Stimulated activated CD4-positive, alpha-beta T cell treated with anti-CD3 and anti-CD28 coated beads, Interleukin-12 subunit alpha, Interleukin-12 subunit beta, amount 100 ng/mL, for 48 hours (primary cell): ENCODE measurements around the gene CRABP1.

Experiments used
- DNase-seq, 3 donors: peaks; one replicate each; pipeline ENCODE4 v3.0.0-alpha.2; 2020; ENCODE audit warnings: low read depth in 2 of 3, low spot score in 1 of 3

CRABP1 gene

GRCh38 chr15:78340231-78341056, at the start of gene CRABP1:
TSS of gene CRABP1 (plus strand) at chr15:78340353. CDS start at chr15:78340429, 76 bp downstream.
- no peak for DNase-seq

DNA sequence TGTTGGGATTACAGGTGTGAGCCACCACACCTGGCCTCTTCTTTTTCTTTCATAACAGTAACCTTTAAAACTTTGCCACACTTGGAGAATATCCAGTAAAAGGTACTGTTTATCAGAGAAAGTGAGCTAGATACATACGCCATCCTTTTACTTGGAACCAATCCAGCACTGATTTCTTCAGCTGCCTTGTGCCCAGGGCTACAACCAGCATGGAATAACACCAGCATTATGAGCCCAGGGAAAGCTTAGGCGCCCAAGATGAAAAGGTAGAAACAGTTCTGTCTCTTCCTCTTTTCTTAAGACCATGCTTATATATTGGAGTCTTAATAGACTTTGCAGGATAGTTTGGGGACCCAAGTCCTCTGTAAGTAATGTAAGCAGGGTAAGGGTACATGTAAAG, 49.1 kb upstream of the CRABP1 start:
- DNase-seq, result no peak

GRCh38 chr15:78291698-78292097, 48.5 kb upstream of the CRABP1 start:
- DNase-seq, result no peak

- DNase-seq, result no peak
Measured at GRCh38 chr15:78292219-78292618, 47.9 kb upstream of the CRABP1 start.

GRCh38 chr15:78299101-78299930, 40.8 kb upstream of the CRABP1 start, which contains the start of gene SKIC8:
TSS of gene SKIC8 (minus strand) at chr15:78299609. CDS start at chr15:78295686, 3,923 bp downstream.
- peak; percentile 83 to 89 (median 83) for DNase-seq

DNA sequence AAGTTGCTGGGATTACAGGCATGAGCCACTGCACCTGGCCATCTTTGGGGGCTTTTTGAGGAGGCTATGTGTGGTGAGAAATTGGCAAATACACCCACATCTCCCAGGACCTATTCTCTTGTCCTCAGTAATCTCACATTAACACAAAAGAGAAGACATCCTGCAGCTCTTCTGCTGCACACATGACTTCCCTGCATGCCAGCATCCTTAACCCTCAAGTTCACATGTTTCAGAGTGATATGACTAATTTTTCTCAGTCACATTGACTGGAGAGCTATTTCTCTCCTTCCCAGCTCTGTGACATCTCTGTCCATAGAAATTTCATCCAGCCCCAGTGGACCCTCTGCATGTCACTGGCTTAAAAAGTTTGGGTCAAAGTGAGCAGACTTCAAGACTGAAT, 38.8 kb upstream of the CRABP1 start:
- DNase-seq, result no peak

DNA sequence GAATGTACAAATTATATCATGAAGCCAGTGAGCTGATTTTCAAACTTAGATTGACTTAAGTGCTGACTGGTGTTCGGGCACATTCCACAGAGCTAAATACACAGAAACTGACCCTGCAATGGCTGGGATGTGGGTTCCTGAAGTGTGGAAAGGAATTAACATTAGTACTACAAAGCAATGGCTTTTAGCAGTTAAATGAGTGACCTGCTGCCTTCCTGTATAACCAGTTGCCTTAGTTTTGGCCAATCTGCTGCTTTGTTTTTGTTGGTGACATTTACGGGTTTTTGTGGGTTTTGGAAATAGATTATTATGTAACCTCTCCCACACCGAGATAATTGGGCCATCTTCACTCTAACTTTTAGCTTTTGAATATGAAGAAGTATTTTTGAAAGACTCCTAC, 38.3 kb upstream of the CRABP1 start:
- DNase-seq, result no peak

DNA sequence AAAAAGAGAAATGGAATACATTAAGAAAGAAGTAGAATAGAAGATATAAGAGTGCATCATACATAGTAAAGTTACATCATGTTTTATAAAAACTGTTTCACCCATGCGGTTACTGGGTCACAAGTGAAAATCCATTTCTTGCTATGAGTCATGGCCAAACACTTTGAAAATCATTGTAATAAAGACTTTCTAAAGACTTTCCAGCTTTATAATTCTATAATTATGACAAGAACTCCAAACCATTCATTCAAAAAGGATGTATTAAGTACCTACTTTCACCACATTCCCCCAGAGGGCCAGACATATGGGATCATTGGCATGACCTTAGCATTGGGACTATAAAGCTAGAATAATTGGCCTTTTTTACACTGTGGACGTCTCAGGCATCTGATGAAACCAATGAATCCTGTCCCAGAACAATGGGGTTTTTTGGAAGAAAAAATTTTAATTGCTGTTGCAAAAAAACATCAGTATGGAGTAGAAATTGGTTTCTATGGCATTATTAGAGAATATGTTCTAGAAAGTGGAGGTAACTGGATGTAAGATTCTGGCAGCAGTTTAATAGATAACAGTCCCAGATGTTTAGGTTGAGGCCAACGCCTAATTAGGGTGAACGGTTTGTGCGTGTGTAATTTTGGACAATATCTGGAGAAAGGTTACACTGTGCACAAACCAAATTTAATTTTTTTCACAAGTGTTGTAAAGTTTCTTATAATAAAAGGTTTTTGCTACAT, 37.4 kb upstream of the CRABP1 start:
- DNase-seq, result no peak

GRCh38 chr15:78304216-78305066, 35.7 kb upstream of the CRABP1 start:
- DNase-seq, result no peak

DNA sequence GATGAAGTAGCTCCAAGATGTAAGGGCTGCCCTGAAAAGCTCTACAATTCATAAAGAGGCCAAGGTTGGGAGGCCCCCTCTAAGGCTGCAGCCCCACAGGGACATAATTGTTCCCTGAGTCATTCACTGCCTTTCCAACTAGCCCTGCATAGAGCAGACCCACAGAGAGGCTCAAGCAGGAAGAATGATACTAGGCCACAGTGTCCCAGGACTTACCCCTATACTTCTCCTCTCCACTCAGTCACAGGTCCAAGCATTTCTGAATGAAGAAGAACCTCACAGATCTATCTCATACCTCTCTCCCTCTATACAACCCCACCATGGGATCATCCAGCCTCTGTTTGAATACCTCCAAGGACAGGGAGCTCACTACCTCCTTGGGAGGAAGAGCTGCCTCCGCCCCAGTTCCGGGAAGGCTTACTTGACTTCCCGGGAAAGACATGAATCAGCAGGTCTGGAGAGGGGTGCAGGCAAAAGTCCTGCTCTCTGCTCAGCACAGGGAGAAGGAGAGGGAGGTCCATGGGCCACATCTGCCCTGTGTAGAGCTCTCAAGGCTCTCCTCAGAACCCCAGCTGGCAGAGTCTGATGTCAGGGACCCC, 33.9 kb upstream of the CRABP1 start:
- no peak for DNase-seq

DNA sequence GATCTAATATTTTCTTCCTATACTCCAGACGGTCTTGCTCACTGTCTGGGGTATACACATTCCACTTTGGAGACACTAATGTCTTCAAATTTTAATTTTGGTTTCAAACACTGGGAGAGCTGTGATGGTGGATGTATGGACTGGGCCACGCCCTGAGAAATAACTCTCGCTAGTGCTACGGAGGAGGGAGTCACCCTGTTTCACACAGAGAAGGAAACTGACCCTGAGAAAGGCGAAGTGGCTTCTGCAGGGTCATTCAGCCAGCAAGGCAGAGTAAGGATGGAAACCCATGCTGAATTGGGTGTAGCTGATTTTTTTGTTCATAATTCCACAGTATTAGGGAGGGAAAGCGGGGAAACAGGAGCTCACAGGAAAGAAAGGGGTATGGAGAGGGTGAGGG, 32.2 kb upstream of the CRABP1 start:
- DNase-seq, result no peak

DNA sequence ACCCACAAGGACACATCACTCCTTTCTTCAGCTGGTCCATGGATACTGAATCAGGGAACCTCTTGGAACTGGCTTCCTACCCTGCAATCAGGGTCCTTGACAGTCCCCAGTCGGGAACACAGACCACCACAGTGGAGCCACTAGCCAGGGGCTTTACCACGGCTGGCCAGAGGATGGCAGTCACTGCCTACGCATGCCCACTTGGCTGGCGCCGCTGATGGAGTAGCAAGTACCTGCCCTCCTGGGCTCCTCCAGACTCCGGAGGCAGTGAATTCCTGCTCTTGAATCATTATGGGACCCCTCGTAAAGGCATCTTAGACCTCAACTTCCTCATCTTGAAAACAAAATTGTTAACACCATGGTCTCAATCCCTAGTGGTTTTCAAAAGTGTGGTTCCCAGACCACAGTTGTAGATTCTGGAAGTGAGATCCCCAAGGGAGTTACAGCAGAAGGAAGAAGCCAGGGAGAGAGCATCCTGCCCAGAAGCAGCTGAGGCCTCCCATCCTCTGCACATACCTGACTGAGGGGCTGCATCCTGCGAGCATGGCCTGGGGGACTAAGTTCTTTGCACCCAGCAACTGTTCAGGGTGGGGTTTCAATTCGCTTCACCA, 31.6 kb upstream of the CRABP1 start:
- peak; percentile 30 to 42 (median 33) for DNase-seq

- no peak for DNase-seq
Measured at GRCh38 chr15:78311292-78311691, 28.9 kb upstream of the CRABP1 start.

GRCh38 chr15:78312536-78312935, 27.6 kb upstream of the CRABP1 start:
- DNase-seq, result no peak

- no peak for DNase-seq
Measured at GRCh38 chr15:78312957-78313356, 27.2 kb upstream of the CRABP1 start.

- DNase-seq, result no peak
Measured at GRCh38 chr15:78313383-78313782, 26.8 kb upstream of the CRABP1 start.

- DNase-seq, result no peak
Measured at GRCh38 chr15:78314181-78314581, 26.0 kb upstream of the CRABP1 start.

- DNase-seq, result no peak
Measured at GRCh38 chr15:78315686-78316282, 24.4 kb upstream of the CRABP1 start.
